ENCODE measurements around the gene ALDH1L2. TPM values are rescaled to one million over a fixed set of nuclear protein-coding genes. Genes with fewer than 3 reads are reported as not detected.
A peak's percentile ranks its signal among the peaks of the same experiment; 100 is the strongest.

ALDH1L2 gene
- total RNA-seq, 1 experiment from 2014 or later = 26.1 TPM

DNA sequence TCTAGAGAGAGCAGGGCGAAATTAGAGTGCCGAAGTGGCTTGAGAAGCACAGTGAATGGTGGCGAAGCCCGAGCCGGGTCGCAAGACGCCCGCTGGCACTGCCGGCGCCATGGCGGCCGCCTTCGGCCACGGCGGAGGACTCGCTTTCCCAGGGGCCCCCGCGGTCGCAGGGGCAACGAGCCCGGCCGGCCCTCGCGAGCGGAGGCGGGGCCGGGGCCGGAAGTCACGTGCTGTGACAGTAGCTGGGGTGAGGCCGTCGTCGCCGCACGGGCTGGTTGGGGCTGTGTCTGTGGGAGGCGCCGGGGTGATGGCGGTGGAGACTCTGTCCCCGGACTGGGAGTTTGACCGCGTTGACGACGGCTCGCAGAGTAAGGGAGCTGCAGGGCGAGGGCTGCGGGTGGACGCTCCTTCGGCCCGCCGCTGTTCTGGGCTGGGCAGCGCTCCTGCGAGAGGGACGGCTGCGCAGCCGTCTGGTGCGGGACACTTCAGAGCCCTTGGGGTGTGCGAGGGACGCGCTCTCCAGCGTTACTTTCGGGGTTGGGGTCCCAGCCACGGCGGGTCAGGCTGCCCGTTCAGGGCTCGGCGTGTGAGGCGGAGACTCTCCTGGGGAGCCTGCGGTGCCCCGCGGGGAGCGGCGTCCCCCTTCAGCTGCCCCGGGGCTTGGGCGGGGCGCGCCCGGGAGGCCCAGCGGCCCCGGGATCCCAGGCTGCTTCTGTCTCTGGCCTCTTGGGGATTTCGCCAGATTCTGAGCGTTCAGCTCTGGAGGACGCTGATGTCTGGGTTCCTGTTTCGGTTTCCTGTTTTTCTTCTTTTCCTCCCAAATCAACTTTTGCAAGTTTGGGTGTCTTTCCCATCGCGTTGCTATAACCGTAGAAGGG is 23.5 kb upstream of the ALDH1L2 start, which contains the start of gene WASHC4:
WASHC4 (plus strand) TSS at position 238 of the 878 bp plus-strand sequence; CDS start at position 308, 70 bp downstream.
- Mint-ChIP-seq H3K4me1 (ENCODE audit: low read depth, unreplicated experiment) (peaks cover 12% of the 10 kb centered on the region), H3K27me3 (ENCODE audit: insufficient read depth, unreplicated experiment) (no peaks in the 10 kb centered on the region), H3K4me3 (ENCODE audit: unreplicated experiment) (peak within 1 kb of the TSS; percentile 95), H3K9me3 (ENCODE audit: unreplicated experiment) (no peaks in the 10 kb centered on the region), H3K36me3 (ENCODE audit: insufficient read depth, unreplicated experiment) (peaks cover 18% of the 10 kb centered on the region), H3K27ac (ENCODE audit: unreplicated experiment) (peak within 1 kb of the TSS; percentile 93)
- Histone ChIP-seq H3K4me1 (peaks cover 4% of the 10 kb centered on the region; the same call in 1 of the 2 replicates), H3K9me3 (0 out of 2 replicates have a peak, but pooled peaks cover 4% of the 10 kb centered on the region), H3K36me3 (ENCODE audit: control insufficient read depth, insufficient read depth, low read length) (no peaks in the 10 kb centered on the region), H3K4me3 (ENCODE audit: low read depth, low read length) (peak within 1 kb of the TSS; percentile 100), H3K27me3 (replicated peaks; ENCODE audit: control insufficient read depth, insufficient read depth, low read length) (no peaks in the 10 kb centered on the region)
- peak; percentile 93 to 96 for DNase-seq
- BruUV-seq (replicated peaks) = no TSS peak
- CTCF ChIA-PET = interaction anchor here (0.9 kb wide), 1 partner anchor 128 kb away, joined by 3 read pairs; the partner anchor contains the start of gene APPL2
- intact Hi-C loops (cut with micrococcal nuclease; ENCODE audit: unreplicated experiment) = loop anchor here (10.0 kb wide), 1 partner anchor 227 kb away; the partner anchor contains the start of gene C12orf75
- POLR2A ChIA-PET = interaction anchor here (0.6 to 1.4 kb wide), 5 partner anchors 15 to 1268 kb away, joined by 3 to 4 read pairs (median 3); no protein-coding TSS in a partner anchor
- TF ChIP-seq, protein P1, sequence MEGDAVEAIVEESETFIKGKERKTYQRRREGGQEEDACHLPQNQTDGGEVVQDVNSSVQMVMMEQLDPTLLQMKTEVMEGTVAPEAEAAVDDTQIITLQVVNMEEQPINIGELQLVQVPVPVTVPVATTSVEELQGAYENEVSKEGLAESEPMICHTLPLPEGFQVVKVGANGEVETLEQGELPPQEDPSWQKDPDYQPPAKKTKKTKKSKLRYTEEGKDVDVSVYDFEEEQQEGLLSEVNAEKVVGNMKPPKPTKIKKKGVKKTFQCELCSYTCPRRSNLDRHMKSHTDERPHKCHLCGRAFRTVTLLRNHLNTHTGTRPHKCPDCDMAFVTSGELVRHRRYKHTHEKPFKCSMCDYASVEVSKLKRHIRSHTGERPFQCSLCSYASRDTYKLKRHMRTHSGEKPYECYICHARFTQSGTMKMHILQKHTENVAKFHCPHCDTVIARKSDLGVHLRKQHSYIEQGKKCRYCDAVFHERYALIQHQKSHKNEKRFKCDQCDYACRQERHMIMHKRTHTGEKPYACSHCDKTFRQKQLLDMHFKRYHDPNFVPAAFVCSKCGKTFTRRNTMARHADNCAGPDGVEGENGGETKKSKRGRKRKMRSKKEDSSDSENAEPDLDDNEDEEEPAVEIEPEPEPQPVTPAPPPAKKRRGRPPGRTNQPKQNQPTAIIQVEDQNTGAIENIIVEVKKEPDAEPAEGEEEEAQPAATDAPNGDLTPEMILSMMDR (IDR thresholded peaks at IDR 0.05; ENCODE audit: insufficient read depth in 1 of 2, low read depth in 1 of 2, low read length in 1 of 2, severe bottlenecking in 1 of 2, unreplicated experiment in 1 of 2) = no peak

- Mint-ChIP-seq H3K4me3 (ENCODE audit: unreplicated experiment) (peak overlapping the region; percentile 95), H3K4me1 (ENCODE audit: low read depth, unreplicated experiment) (peaks cover 12% of the 10 kb centered on the region), H3K9me3 (ENCODE audit: unreplicated experiment) (no peaks in the 10 kb centered on the region), H3K27ac (ENCODE audit: unreplicated experiment) (peak overlapping the region; percentile 93), H3K27me3 (ENCODE audit: insufficient read depth, unreplicated experiment) (no peaks in the 10 kb centered on the region), H3K36me3 (ENCODE audit: insufficient read depth, unreplicated experiment) (peaks cover 20% of the 10 kb centered on the region)
- TF ChIP-seq, protein P1 (IDR thresholded peaks at IDR 0.05; ENCODE audit: insufficient read depth in 1 of 2, low read depth in 1 of 2, low read length in 1 of 2, severe bottlenecking in 1 of 2, unreplicated experiment in 1 of 2) = no peak
- intact Hi-C loops (cut with micrococcal nuclease; ENCODE audit: unreplicated experiment) = loop anchor here (10.0 kb wide), 1 partner anchor 228 kb away; the partner anchor contains the start of gene C12orf75
- DNase-seq = no peak
- H3K4me1 ChIP-seq = peaks cover 4% of the 10 kb centered on the region; the same call in 1 of the 2 replicates
- ChIA-PET POLR2A (interaction anchor here (1.0 to 1.4 kb wide), 3 partner anchors 14 to 108 kb away, joined by 3 to 4 read pairs (median 3); no protein-coding TSS in a partner anchor), CTCF (no interaction called here)
- BruUV-seq (replicated peaks) = no TSS peak
- peak overlapping the region; percentile 100 for H3K4me3 ChIP-seq (ENCODE audit: low read depth, low read length)
- no peaks in the 10 kb centered on the region for H3K27me3 ChIP-seq (replicated peaks; ENCODE audit: control insufficient read depth, insufficient read depth, low read length)
- no peaks in the 10 kb centered on the region for H3K36me3 ChIP-seq (ENCODE audit: control insufficient read depth, insufficient read depth, low read length)
- 0 out of 2 replicates have a peak, but pooled peaks cover 4% of the 10 kb centered on the region for H3K9me3 ChIP-seq
Observed at GRCh38 chr12:105107171-105107493, 22.9 kb upstream of the ALDH1L2 start.

DNA sequence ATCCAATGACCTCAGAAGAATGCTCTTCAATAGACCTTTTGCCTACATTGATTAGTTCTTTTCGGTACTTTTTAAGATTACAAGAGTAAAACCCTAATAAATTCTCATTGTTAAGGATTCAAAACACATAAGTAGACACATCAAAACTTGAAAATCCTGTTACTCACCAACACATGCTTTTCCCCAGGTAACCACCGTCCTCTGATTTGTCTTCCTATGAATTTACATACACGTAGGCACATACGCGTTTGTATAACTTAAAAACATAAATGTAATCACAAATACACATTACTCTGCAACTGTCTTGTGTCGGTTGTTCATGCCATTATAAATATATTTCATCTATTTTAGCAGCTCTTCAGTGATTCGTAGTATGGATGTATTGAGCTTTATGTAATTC is 22.4 kb upstream of the ALDH1L2 start:
- no peaks in the 10 kb centered on the region for H3K27me3 ChIP-seq (replicated peaks; ENCODE audit: control insufficient read depth, insufficient read depth, low read length)
- TF ChIP-seq, protein P1 (IDR thresholded peaks at IDR 0.05; ENCODE audit: insufficient read depth in 1 of 2, low read depth in 1 of 2, low read length in 1 of 2, severe bottlenecking in 1 of 2, unreplicated experiment in 1 of 2) = no peak
- Mint-ChIP-seq H3K36me3 (ENCODE audit: insufficient read depth, unreplicated experiment) (peaks cover 15% of the 10 kb centered on the region), H3K4me3 (ENCODE audit: unreplicated experiment) (peak overlapping the region; percentile 95), H3K27ac (ENCODE audit: unreplicated experiment) (peak overlapping the region; percentile 93), H3K9me3 (ENCODE audit: unreplicated experiment) (no peaks in the 10 kb centered on the region), H3K4me1 (ENCODE audit: low read depth, unreplicated experiment) (peaks cover 12% of the 10 kb centered on the region), H3K27me3 (ENCODE audit: insufficient read depth, unreplicated experiment) (no peaks in the 10 kb centered on the region)
- BruUV-seq (replicated peaks) = no TSS peak
- intact Hi-C loops (cut with micrococcal nuclease; ENCODE audit: unreplicated experiment) = loop anchor here (1.0 to 10.0 kb wide), 2 partner anchors 22 to 228 kb away; partner anchors contain the start of genes ALDH1L2 and C12orf75
- peak overlapping the region; percentile 100 for H3K4me3 ChIP-seq (ENCODE audit: low read depth, low read length)
- CTCF ChIA-PET = no interaction called here
- peaks cover 5% of the 10 kb centered on the region; the same call in 1 of the 2 replicates for H3K4me1 ChIP-seq
- POLR2A ChIA-PET = no interaction called here
- no peak for DNase-seq
- H3K36me3 ChIP-seq (ENCODE audit: control insufficient read depth, insufficient read depth, low read length) = no peaks in the 10 kb centered on the region
- H3K9me3 ChIP-seq = 0 out of 2 replicates have a peak, but pooled peaks cover 4% of the 10 kb centered on the region

Data from Caco-2 (cell line).